Uterus (tissue), 4 donors: ENCODE data around the gene DNAH12. TPM values are rescaled to one million over a fixed set of nuclear protein-coding genes. Genes with fewer than 3 reads are reported as not detected.

ENCODE experiments used
- DNase-seq, 2 donors: peaks; one replicate each; pipeline ENCODE4 v3.0.0-alpha.2; 2019 to 2020
- H3K27ac ChIP-seq, 2 donors: fragments of 200-600 bp; sonication (generic); 1 replicate in 1 of 2; 2 replicates in 1 of 2; pipeline ENCODE4 v1.5.1; 2016 to 2018
- H3K27me3 ChIP-seq, 2 donors: fragments of 200-600 bp; sonication (generic); one replicate each; pipeline ENCODE4 v1.5.1; 2018 to 2019; ENCODE audit warnings: control low read depth in 1 of 2
- H3K36me3 ChIP-seq, 2 donors: fragments of 200-600 bp; sonication (generic); one replicate each; pipeline ENCODE4 v1.5.1; 2019; ENCODE audit warnings: control low read depth in 1 of 2
- H3K4me1 ChIP-seq, 2 donors: fragments of 200-600 bp; sonication (generic); one replicate each; pipeline ENCODE4 v1.5.1; 2018 to 2019; ENCODE audit warnings: control low read depth in 1 of 2
- H3K4me3 ChIP-seq, 2 donors: fragments of 200-600 bp; sonication (generic); 1 replicate in 1 of 2; 2 replicates in 1 of 2; pipeline ENCODE4 v1.5.1; 2018 to 2019; ENCODE audit warnings: mild to moderate bottlenecking in 1 of 2
- H3K9me3 ChIP-seq, 2 donors: fragments of 200-600 bp; sonication (generic); one replicate each; pipeline ENCODE4 v1.5.1; 2019; ENCODE audit warnings: control low read depth in 1 of 2
- CTCF ChIP-seq, 4 experiments: fragments of 200-600 bp in 2 of 4; fragments of 450-650 bp in 2 of 4; sonication (generic) in 2 of 4; IDR thresholded peaks; one replicate each; pipeline ENCODE4 v1.5.1; 2016 to 2019; ENCODE audit warnings: antibody characterized with exemption in 4 of 4, mild to moderate bottlenecking in 2 of 4, moderate library complexity in 1 of 4
- POLR2A ChIP-seq, 2 donors: fragments of 450-650 bp; IDR thresholded peaks; one replicate each; pipeline ENCODE4 v1.6.1; 2016; ENCODE audit warnings: antibody characterized with exemption in 2 of 2, mild to moderate bottlenecking in 1 of 2, moderate library complexity in 1 of 2
- intact Hi-C: fragments of 100-400 bp; cut with DNase I; formaldehyde crosslinking; loops from one replicate; pipeline ENCODE4 v1.15.1; 2023; ENCODE audit warnings: low total_unique reads
- total RNA-seq, 4 donors: library from RNA; depleted of rRNA in 3 of 4; stranded (reverse); fragments of >200 nt in 3 of 4; gene quantifications; one replicate each; pipeline versions ENCODE4 v1.1.0 to v1.2.4, GENCODE V29; 2014 to 2023
- donor health status: DM: yes; HTN: yes; CAD: no.

DNAH12 gene
- total RNA-seq, 4 donors from 2014 or later: 0.30 to 4.4 (median 0.77) TPM; not detected in 1

- intact Hi-C loops: no loop called here
- H3K9me3 ChIP-seq: no peaks in the 10 kb centered on the region
- no peak for TF ChIP-seq CTCF (IDR thresholded peaks at IDR 0.05)
- TF ChIP-seq POLR2A (IDR thresholded peaks at IDR 0.05): no peak
- H3K27ac ChIP-seq: no peak within 1 kb of the TSS
- DNase-seq: no peak
- H3K27me3 ChIP-seq: no peaks in the 10 kb centered on the region
- no peaks in the 10 kb centered on the region for H3K36me3 ChIP-seq
- no peak within 1 kb of the TSS for H3K4me3 ChIP-seq
- H3K4me1 ChIP-seq: no peaks in the 10 kb centered on the region
Measured at GRCh38 chr3:57292159-57292896, 251.8 kb downstream of the DNAH12 start, which contains the start of gene ASB14. Gene ASB14, minus strand, starts transcription at chr3:57292685. Its CDS starts 652 bp downstream, at chr3:57292033.

- intact Hi-C loops: no loop called here
- Histone ChIP-seq H3K9me3 (no peaks in the 10 kb centered on the region), H3K27ac (no peak overlapping the region), H3K4me1 (no peaks in the 10 kb centered on the region), H3K36me3 (no peaks in the 10 kb centered on the region), H3K4me3 (no peak overlapping the region), H3K27me3 (no peaks in the 10 kb centered on the region)
- DNase-seq: no peak
- TF ChIP-seq CTCF (IDR thresholded peaks at IDR 0.05): no peak
- TF ChIP-seq POLR2A (IDR thresholded peaks at IDR 0.05): no peak
Measured at GRCh38 chr3:57288403-57288802, 255.7 kb downstream of the DNAH12 start.

- no peaks in the 10 kb centered on the region for H3K4me1 ChIP-seq
- no peaks in the 10 kb centered on the region for H3K36me3 ChIP-seq
- no peaks in the 10 kb centered on the region for H3K27me3 ChIP-seq
- H3K27ac ChIP-seq: no peak overlapping the region
- DNase-seq: no peak
- H3K4me3 ChIP-seq: no peak overlapping the region
- intact Hi-C loops: no loop called here
- no peaks in the 10 kb centered on the region for H3K9me3 ChIP-seq
- TF ChIP-seq CTCF (IDR thresholded peaks at IDR 0.05) (no peak), POLR2A (IDR thresholded peaks at IDR 0.05) (no peak)
Measured at GRCh38 chr3:57287205-57287604, 256.9 kb downstream of the DNAH12 start.

- Histone ChIP-seq H3K27me3 (no peaks in the 10 kb centered on the region), H3K9me3 (no peaks in the 10 kb centered on the region), H3K36me3 (no peaks in the 10 kb centered on the region), H3K27ac (no peak overlapping the region), H3K4me3 (no peak overlapping the region), H3K4me1 (no peaks in the 10 kb centered on the region)
- no peak for DNase-seq
- TF ChIP-seq POLR2A (IDR thresholded peaks at IDR 0.05): no peak
- no peak for TF ChIP-seq CTCF (IDR thresholded peaks at IDR 0.05)
- intact Hi-C loops: no loop called here
Measured at GRCh38 chr3:57283334-57283733, 260.8 kb downstream of the DNAH12 start.

GRCh38 chr3:57281715-57282114, 262.4 kb downstream of the DNAH12 start:
- Histone ChIP-seq H3K4me1 (no peaks in the 10 kb centered on the region), H3K36me3 (no peaks in the 10 kb centered on the region), H3K4me3 (no peak overlapping the region), H3K27me3 (no peaks in the 10 kb centered on the region), H3K27ac (no peak overlapping the region), H3K9me3 (no peaks in the 10 kb centered on the region)
- intact Hi-C loops: no loop called here
- DNase-seq: no peak
- TF ChIP-seq POLR2A (IDR thresholded peaks at IDR 0.05) (no peak), CTCF (IDR thresholded peaks at IDR 0.05) (no peak)
